Measurements from ENCODE around the gene MZT2B.

GRCh38 chr2:130162968-130163367 is 19.1 kb upstream of the MZT2B start:
- TF ChIP-seq CTCF (IDR thresholded peaks at IDR 0.05) (no peak), POLR2A (IDR thresholded peaks at IDR 0.05) (no peak), POLR2AphosphoS5 (IDR thresholded peaks at IDR 0.05; ENCODE audit: insufficient read depth in 1 of 2, low read depth in 1 of 2) (no peak)
